MM.1S (cell line): ENCODE measurements around the gene SLC48A1.

Experiments used
- DNase-seq: peaks from one replicate; pipeline ENCODE4 v3.0.0-alpha.2; 2015
- H2AFZ ChIP-seq: fragments of 300-600 bp; sonication (generic); 2 replicates; pipeline ENCODE4 v1.6.0; 2016; ENCODE audit warnings: antibody characterized with exemption, low read length
- H3F3A ChIP-seq: fragments of 300-600 bp; sonication (generic); 2 replicates; pipeline ENCODE4 v1.6.1; 2016; ENCODE audit warnings: mild to moderate bottlenecking, antibody characterized with exemption, low read length, moderate library complexity, mixed read lengths; ENCODE audit not compliant: insufficient read depth
- H3K27ac ChIP-seq: fragments of 300-600 bp; sonication (generic); 2 replicates; pipeline ENCODE4 v1.5.1; 2016; ENCODE audit warnings: mild to moderate bottlenecking, low read length
- H3K27me3 ChIP-seq: fragments of 300-600 bp; sonication (generic); replicated peaks from 2 replicates; pipeline ENCODE4 v1.6.0; 2016; ENCODE audit warnings: low read length; ENCODE audit not compliant: insufficient read depth
- H3K36me3 ChIP-seq: fragments of 300-600 bp; sonication (generic); replicated peaks from 2 replicates; pipeline ENCODE4 v1.6.1; 2016; ENCODE audit warnings: mild to moderate bottlenecking, low read length, mixed read lengths; ENCODE audit not compliant: insufficient read depth
- H3K4me1 ChIP-seq: fragments of 300-600 bp; sonication (generic); 2 replicates; pipeline ENCODE4 v1.6.1; 2016; ENCODE audit warnings: low read length, mixed read lengths
- H3K4me2 ChIP-seq: fragments of 300-600 bp; sonication (generic); 2 replicates; pipeline ENCODE4 v1.6.0; 2016; ENCODE audit warnings: low read depth, low read length
- H3K4me3 ChIP-seq: fragments of 300-600 bp; sonication (generic); 2 replicates; pipeline ENCODE4 v1.5.1; 2016; ENCODE audit warnings: low read length, mixed read lengths
- H3K79me2 ChIP-seq: fragments of 300-600 bp; sonication (generic); 2 replicates; pipeline ENCODE4 v1.6.1; 2016; ENCODE audit warnings: mixed run types, low read length, mixed read lengths
- H3K9ac ChIP-seq: fragments of 300-600 bp; sonication (generic); 2 replicates; pipeline ENCODE4 v1.6.1; 2016; ENCODE audit warnings: low read length, mixed read lengths
- H3K9me2 ChIP-seq: fragments of 300-600 bp; sonication (generic); replicated peaks from 2 replicates; pipeline ENCODE4 v1.6.1; 2016; ENCODE audit warnings: mild to moderate bottlenecking, low read length, mixed read lengths; ENCODE audit not compliant: insufficient read depth
- H3K9me3 ChIP-seq: fragments of 300-600 bp; sonication (generic); replicated peaks from 2 replicates; pipeline ENCODE4 v1.6.1; 2016; ENCODE audit warnings: mild to moderate bottlenecking, low read length, mixed read lengths; ENCODE audit not compliant: insufficient read depth
- H4K20me1 ChIP-seq: fragments of 300-600 bp; sonication (generic); 2 replicates; pipeline ENCODE4 v1.6.1; 2016; ENCODE audit warnings: mild to moderate bottlenecking, low read length, moderate library complexity, mixed read lengths; ENCODE audit not compliant: insufficient read depth
- EZH2 ChIP-seq: fragments of 300-600 bp; sonication (generic); optimal IDR thresholded peaks from 2 replicates; pipeline ENCODE3; 2017; ENCODE audit warnings: low read depth, mild to moderate bottlenecking, antibody characterized with exemption, low read length, mixed read lengths
- EZH2phosphoT487 ChIP-seq: fragments of 300-600 bp; sonication (generic); IDR thresholded peaks from 2 replicates; pipeline ENCODE4 v1.6.1; 2018; ENCODE audit warnings: antibody characterized with exemption, low read length
- TF ChIP-seq, protein P1 (sequence below): fragments of 300-600 bp; sonication (generic); IDR thresholded peaks from 2 replicates; pipeline ENCODE4 v1.5.1; 2016; ENCODE audit warnings: antibody characterized with exemption, low read length, mixed read lengths

The SLC48A1 gene

DNA sequence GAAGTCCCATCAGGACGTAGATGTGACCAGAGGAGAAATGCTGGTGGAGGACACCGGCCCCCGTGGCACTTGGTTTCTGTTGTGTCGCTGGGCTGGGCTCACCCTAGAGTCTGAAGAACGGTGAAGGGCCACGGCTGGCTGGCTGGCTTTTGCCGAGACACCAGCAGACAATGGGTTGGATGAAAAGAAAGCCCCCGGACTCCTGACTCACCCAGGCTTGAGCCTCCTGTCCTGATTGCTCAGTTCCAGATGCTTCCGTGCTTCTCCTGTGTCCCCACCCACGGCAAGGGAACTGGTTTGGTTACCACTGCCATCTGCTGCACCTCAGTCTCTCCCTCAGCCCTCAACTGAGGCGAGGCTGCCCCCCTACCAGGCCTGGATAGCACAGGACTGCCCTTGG lies 37.4 kb upstream of the SLC48A1 start:
- no peaks in the 10 kb centered on the region for H3K36me3 ChIP-seq
- H3K9me2 ChIP-seq: no peaks in the 10 kb centered on the region
- H3K27me3 ChIP-seq: no peaks in the 10 kb centered on the region
- no peak for DNase-seq
- H3F3A ChIP-seq: no peaks in the 10 kb centered on the region
- no peak overlapping the region for H3K9ac ChIP-seq
- peaks cover under 1% of the 10 kb centered on the region; the same call in 1 of the 2 replicates for H3K4me1 ChIP-seq
- TF ChIP-seq EZH2phosphoT487: no peak
- TF ChIP-seq, protein P1, sequence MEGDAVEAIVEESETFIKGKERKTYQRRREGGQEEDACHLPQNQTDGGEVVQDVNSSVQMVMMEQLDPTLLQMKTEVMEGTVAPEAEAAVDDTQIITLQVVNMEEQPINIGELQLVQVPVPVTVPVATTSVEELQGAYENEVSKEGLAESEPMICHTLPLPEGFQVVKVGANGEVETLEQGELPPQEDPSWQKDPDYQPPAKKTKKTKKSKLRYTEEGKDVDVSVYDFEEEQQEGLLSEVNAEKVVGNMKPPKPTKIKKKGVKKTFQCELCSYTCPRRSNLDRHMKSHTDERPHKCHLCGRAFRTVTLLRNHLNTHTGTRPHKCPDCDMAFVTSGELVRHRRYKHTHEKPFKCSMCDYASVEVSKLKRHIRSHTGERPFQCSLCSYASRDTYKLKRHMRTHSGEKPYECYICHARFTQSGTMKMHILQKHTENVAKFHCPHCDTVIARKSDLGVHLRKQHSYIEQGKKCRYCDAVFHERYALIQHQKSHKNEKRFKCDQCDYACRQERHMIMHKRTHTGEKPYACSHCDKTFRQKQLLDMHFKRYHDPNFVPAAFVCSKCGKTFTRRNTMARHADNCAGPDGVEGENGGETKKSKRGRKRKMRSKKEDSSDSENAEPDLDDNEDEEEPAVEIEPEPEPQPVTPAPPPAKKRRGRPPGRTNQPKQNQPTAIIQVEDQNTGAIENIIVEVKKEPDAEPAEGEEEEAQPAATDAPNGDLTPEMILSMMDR: no peak
- TF ChIP-seq EZH2: no peak
- no peaks in the 10 kb centered on the region for H3K9me3 ChIP-seq
- no peak overlapping the region for H2AFZ ChIP-seq
- no peaks in the 10 kb centered on the region for H3K79me2 ChIP-seq
- no peak overlapping the region for H3K4me2 ChIP-seq
- H3K27ac ChIP-seq: no peak overlapping the region
- H3K4me3 ChIP-seq: no peak overlapping the region
- H4K20me1 ChIP-seq: no peaks in the 10 kb centered on the region

DNA sequence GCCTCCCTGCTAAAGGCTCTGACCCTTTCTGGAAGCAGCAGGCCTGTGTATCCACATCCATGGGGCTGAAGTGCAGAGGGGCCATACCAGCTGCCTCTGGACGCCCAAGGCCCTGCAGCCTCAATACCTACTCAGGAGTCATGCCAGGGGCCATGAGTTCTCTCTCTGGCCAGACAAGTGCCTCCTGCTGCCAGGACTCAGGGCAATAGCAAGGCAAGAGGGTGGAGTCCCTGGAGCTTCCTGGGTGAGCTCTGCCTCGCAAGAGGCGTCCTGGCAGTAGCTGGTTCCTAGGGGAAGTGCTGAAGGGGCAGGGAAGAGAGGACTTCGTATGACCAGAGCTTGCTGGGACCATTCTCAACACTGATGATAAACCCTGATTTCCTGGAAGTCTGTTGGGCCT lies 36.8 kb upstream of the SLC48A1 start:
- H3K27ac ChIP-seq: no peak overlapping the region
- no peaks in the 10 kb centered on the region for H4K20me1 ChIP-seq
- H3K36me3 ChIP-seq: no peaks in the 10 kb centered on the region
- TF ChIP-seq EZH2phosphoT487 (no peak), EZH2 (no peak)
- TF ChIP-seq, protein P1: no peak
- no peak overlapping the region for H3K9ac ChIP-seq
- no peak for DNase-seq
- H3K4me2 ChIP-seq: no peak overlapping the region
- H3K9me3 ChIP-seq: no peaks in the 10 kb centered on the region
- no peaks in the 10 kb centered on the region for H3K79me2 ChIP-seq
- H3F3A ChIP-seq: no peaks in the 10 kb centered on the region
- H3K27me3 ChIP-seq: no peaks in the 10 kb centered on the region
- H3K4me3 ChIP-seq: no peak overlapping the region
- no peak overlapping the region for H2AFZ ChIP-seq
- H3K4me1 ChIP-seq: peaks cover 7% of the 10 kb centered on the region
- H3K9me2 ChIP-seq: no peaks in the 10 kb centered on the region

- Histone ChIP-seq H4K20me1 (no peaks in the 10 kb centered on the region), H3F3A (peaks cover 5% of the 10 kb centered on the region; the same call in 1 of the 2 replicates), H2AFZ (no peak overlapping the region), H3K27me3 (no peaks in the 10 kb centered on the region), H3K9me2 (no peaks in the 10 kb centered on the region), H3K27ac (no peak overlapping the region), H3K9me3 (no peaks in the 10 kb centered on the region), H3K79me2 (no peaks in the 10 kb centered on the region), H3K4me2 (no peak overlapping the region), H3K9ac (no peak overlapping the region), H3K36me3 (no peaks in the 10 kb centered on the region), H3K4me1 (peaks cover 14% of the 10 kb centered on the region), H3K4me3 (no peak overlapping the region)
- TF ChIP-seq EZH2 (no peak), EZH2phosphoT487 (no peak)
- TF ChIP-seq, protein P1: no peak
- no peak for DNase-seq
Measured at GRCh38 chr12:47736877-47737676, 36.0 kb upstream of the SLC48A1 start.
